Adrenal gland (tissue), 5 donors: ENCODE measurements around the gene KIAA0040.

ENCODE experiments used
- CTCF ChIP-seq, 6 experiments: fragments of 450-650 bp in 4 of 6; fragments of 200-600 bp in 2 of 6; sonication (generic) in 1 of 6; IDR thresholded peaks; 1 replicate in 5 of 6; 2 replicates in 1 of 6; pipeline versions ENCODE4 v1.5.1 to v1.8.0; 2016 to 2021; ENCODE audit warnings: antibody characterized with exemption in 6 of 6, mild to moderate bottlenecking in 2 of 6, moderate library complexity in 1 of 6
- POLR2A ChIP-seq, 2 donors: fragments of 450-650 bp; IDR thresholded peaks; one replicate each; pipeline ENCODE4 v1.6.1; 2017; ENCODE audit warnings: antibody characterized with exemption in 2 of 2, mild to moderate bottlenecking in 2 of 2, moderate library complexity in 1 of 2
- donor health status: DM: no; HTN: no; CAD: no.

GRCh38 chr1:175134500-175134899 lies 58.1 kb downstream of the KIAA0040 start:
- TF ChIP-seq CTCF (IDR thresholded peaks at IDR 0.05) = no peak
- TF ChIP-seq POLR2A (IDR thresholded peaks at IDR 0.05) = no peak
